Mononuclear cell (primary cell): Measurements from ENCODE around the gene JADE1. TPM values are rescaled to one million over a fixed set of nuclear protein-coding genes. Genes with fewer than 3 reads are reported as not detected.

Source experiments
- H3K27me3 ChIP-seq: 2 replicates; pipeline ENCODE4 v1.6.0; 2011; ENCODE audit warnings: low read length, control low read depth; ENCODE audit not compliant: insufficient read depth
- H3K4me1 ChIP-seq: 2 replicates; pipeline ENCODE4 v1.5.1; 2011; ENCODE audit warnings: mild to moderate bottlenecking, low read length, control low read depth; ENCODE audit not compliant: insufficient read depth
- H3K4me3 ChIP-seq: 2 replicates; pipeline ENCODE4 v1.5.1; 2011; ENCODE audit warnings: mild to moderate bottlenecking, low read length, moderate library complexity
- H3K9me3 ChIP-seq: 2 replicates; pipeline ENCODE4 v1.5.1; 2011; ENCODE audit warnings: low read depth, mild to moderate bottlenecking, control low read depth, low read length
- total RNA-seq: library from RNA; depleted of rRNA; stranded (reverse); fragments of >200 nt; gene quantifications from one replicate; pipeline ENCODE4 v1.2.3, GENCODE V29; 2012

The JADE1 gene
- total RNA-seq, 1 donor = 38.7 TPM

- Histone ChIP-seq H3K4me3 (no peak overlapping the region), H3K27me3 (no peaks in the 10 kb centered on the region), H3K4me1 (peaks cover 15% of the 10 kb centered on the region), H3K9me3 (no peaks in the 10 kb centered on the region)
Observed at GRCh38 chr4:128847082-128847724, 37.7 kb downstream of the JADE1 start.

DNA sequence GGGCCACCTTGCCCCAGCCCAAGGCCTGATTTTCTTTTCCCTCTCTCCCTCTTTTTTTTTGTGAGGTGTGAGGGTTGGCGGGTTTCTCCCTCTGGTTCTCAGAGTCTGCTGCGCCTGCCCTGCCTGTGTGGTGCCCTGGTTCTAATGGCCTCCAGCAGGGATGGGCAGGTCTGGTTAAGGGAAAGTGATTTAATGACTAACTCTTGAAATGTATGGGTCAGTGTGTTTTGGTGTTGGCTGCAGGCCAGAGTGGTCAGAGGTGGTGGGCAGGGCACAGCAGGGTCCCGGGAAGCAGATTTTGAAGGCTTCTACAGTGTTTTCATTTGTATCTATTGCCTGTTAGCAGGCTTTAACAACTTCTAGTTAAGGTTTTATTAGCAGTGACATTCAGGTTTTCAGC is 39.0 kb downstream of the JADE1 start:
- Histone ChIP-seq H3K4me1 (peaks cover 15% of the 10 kb centered on the region), H3K4me3 (no peak overlapping the region), H3K27me3 (no peaks in the 10 kb centered on the region), H3K9me3 (no peaks in the 10 kb centered on the region)

GRCh38 chr4:128850252-128850651 is 40.8 kb downstream of the JADE1 start:
- peaks cover 31% of the 10 kb centered on the region for H3K4me1 ChIP-seq
- no peaks in the 10 kb centered on the region for H3K27me3 ChIP-seq
- H3K9me3 ChIP-seq = no peaks in the 10 kb centered on the region
- H3K4me3 ChIP-seq = no peak overlapping the region

DNA sequence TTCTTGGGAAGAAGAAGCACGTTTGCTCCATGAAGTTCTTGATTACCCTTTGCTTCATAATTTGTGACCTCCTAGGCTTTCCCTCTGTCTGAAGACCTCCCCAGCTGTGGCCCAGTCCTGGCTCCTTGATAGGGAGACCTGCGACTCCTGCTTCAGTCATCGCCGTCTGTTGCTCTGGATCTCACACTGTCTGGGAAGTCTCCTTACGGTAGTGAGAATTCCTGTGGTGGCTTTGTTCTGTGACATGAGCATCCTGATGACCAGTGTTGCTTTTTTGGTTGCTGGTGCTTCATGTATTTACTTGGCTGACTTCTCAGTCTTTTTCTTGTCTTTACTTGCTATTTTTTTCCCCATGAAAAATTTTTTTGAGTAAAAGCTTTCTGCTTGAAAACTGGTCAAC is 44.2 kb downstream of the JADE1 start:
- Histone ChIP-seq H3K4me3 (no peak overlapping the region), H3K27me3 (no peaks in the 10 kb centered on the region), H3K9me3 (no peaks in the 10 kb centered on the region), H3K4me1 (peaks cover 19% of the 10 kb centered on the region)

DNA sequence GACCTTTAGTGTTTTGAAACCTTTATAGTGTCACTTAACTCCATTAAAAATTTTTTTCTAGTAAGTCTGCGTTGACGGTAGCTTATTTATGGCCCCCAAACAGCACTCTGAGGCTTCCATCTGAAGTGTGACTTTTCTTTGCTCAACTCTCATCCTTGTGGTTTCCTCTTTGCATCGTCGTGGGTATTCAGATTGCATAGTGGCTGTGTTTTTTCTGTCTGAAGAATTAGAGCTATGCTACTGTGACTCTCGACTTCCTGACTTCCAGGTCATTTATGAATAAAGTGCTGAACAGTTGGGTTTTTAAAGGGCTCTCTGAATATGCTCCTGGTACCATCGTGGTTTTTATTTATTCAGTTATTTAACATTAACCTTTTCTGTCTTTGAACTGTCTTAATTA is 44.9 kb downstream of the JADE1 start:
- H3K27me3 ChIP-seq = no peaks in the 10 kb centered on the region
- peaks cover 19% of the 10 kb centered on the region for H3K4me1 ChIP-seq
- H3K9me3 ChIP-seq = no peaks in the 10 kb centered on the region
- no peak overlapping the region for H3K4me3 ChIP-seq

DNA sequence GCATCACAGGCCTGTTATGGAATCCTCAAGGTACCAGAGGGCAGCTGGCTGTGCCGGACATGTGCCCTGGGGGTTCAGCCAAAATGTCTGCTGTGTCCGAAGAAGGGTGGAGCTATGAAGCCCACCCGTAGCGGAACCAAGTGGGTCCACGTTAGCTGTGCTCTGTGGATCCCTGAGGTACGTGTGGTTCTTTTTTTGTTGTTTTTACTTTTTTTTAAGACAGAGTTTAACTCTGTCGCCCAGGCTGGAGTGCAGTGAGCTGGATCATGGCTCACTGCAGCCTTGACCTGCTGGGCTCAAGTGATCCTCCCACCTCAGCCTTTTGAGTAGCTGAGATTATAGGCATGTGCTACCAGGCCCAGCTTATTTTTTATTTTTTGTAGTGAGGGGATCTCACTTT is 46.1 kb downstream of the JADE1 start:
- Histone ChIP-seq H3K4me3 (no peak overlapping the region), H3K27me3 (no peaks in the 10 kb centered on the region), H3K9me3 (no peaks in the 10 kb centered on the region), H3K4me1 (peaks cover 19% of the 10 kb centered on the region)

- Histone ChIP-seq H3K4me3 (no peak overlapping the region), H3K9me3 (no peaks in the 10 kb centered on the region), H3K27me3 (no peaks in the 10 kb centered on the region), H3K4me1 (peaks cover 22% of the 10 kb centered on the region)
Observed at GRCh38 chr4:128856246-128856645, 46.7 kb downstream of the JADE1 start.

- no peak overlapping the region for H3K4me3 ChIP-seq
- no peaks in the 10 kb centered on the region for H3K27me3 ChIP-seq
- H3K4me1 ChIP-seq = peaks cover 38% of the 10 kb centered on the region
- no peaks in the 10 kb centered on the region for H3K9me3 ChIP-seq
Observed at GRCh38 chr4:128858879-128859671, 49.6 kb downstream of the JADE1 start.

- no peaks in the 10 kb centered on the region for H3K9me3 ChIP-seq
- no peaks in the 10 kb centered on the region for H3K27me3 ChIP-seq
- no peak overlapping the region for H3K4me3 ChIP-seq
- H3K4me1 ChIP-seq = peaks cover 29% of the 10 kb centered on the region
Observed at GRCh38 chr4:128859887-128860677, 50.6 kb downstream of the JADE1 start.

DNA sequence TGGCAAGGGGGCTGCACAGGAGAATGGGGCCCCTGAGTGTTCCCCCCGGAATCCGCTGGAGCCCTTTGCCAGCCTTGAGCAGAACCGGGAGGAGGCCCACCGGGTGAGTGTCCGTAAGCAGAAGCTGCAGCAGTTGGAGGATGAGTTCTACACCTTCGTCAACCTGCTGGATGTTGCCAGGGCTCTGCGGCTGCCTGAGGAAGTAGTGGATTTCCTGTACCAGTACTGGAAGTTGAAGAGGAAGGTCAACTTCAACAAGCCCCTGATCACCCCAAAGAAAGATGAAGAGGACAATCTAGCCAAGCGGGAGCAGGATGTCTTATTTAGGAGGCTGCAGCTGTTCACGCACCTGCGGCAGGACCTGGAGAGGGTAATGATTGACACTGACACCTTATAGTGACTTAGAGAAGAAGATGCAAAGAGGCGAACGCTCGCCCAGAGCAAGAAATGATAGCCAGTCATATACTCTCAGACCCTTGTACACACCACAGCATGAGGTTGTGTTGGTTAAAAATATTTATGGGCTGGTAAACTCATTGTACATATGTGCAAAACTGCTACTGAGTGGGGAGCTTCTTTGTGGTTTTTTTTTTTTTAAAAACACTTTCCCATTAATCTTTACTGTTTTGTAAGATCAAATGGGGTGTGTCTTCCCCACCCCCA is 52.5 kb downstream of the JADE1 start:
- H3K27me3 ChIP-seq = no peaks in the 10 kb centered on the region
- no peak overlapping the region for H3K4me3 ChIP-seq
- no peaks in the 10 kb centered on the region for H3K9me3 ChIP-seq
- peaks cover 25% of the 10 kb centered on the region for H3K4me1 ChIP-seq

GRCh38 chr4:128862608-128863311 is 53.3 kb downstream of the JADE1 start:
- H3K27me3 ChIP-seq = no peaks in the 10 kb centered on the region
- no peaks in the 10 kb centered on the region for H3K9me3 ChIP-seq
- H3K4me3 ChIP-seq = no peak overlapping the region
- H3K4me1 ChIP-seq = peaks cover 25% of the 10 kb centered on the region

- H3K9me3 ChIP-seq = no peaks in the 10 kb centered on the region
- peaks cover 26% of the 10 kb centered on the region for H3K4me1 ChIP-seq
- no peaks in the 10 kb centered on the region for H3K27me3 ChIP-seq
- no peak overlapping the region for H3K4me3 ChIP-seq
Observed at GRCh38 chr4:128863312-128864075, 54.0 kb downstream of the JADE1 start.

DNA sequence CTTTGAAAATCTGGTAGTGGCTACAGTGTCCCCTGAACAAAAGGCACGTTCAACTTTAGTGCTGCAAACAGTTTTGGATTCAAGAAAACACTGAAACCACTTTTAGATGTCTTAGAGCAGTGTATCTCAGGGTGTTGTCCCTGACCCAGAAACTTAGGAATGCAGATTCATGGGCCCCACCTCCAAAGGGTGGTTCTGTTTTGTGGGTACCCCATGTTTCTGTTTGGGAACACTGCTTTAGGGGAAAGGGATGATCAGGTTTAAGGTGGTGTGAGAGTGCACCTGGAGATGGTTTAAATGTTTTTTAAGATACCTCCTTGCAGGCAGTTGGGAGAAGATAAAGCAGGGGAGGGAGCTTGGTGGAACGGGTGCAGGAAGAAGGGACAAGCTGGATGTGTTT is 55.6 kb downstream of the JADE1 start:
- Histone ChIP-seq H3K4me1 (peaks cover 28% of the 10 kb centered on the region), H3K9me3 (no peaks in the 10 kb centered on the region), H3K27me3 (no peaks in the 10 kb centered on the region), H3K4me3 (no peak overlapping the region)

DNA sequence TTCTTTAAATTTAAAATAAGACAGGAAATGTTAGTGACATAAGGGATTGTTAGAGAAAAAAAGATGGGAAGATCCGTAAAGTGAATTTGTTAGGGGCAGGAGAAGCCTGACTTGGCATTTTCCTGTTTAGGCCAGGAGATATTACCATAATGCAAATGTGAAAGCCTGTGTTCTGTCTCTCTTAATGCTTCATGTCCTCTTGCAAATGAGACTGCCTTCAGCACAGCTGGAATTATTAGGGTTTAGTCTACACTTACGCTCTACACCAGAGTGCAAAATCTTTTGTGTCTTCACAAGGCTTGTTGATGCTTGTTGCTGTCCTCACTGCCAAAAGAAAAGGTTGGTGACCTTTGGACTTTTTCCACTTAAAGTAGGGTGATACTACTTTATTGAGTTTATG is 56.8 kb downstream of the JADE1 start:
- Histone ChIP-seq H3K9me3 (no peaks in the 10 kb centered on the region), H3K4me3 (no peak overlapping the region), H3K4me1 (peaks cover 25% of the 10 kb centered on the region), H3K27me3 (no peaks in the 10 kb centered on the region)
